Right atrium auricular region (tissue), 2 donors: Measurements from ENCODE around the gene LRRC59. TPM values are rescaled to one million over a fixed set of nuclear protein-coding genes. Genes with fewer than 3 reads are reported as not detected.

Experiments
- DNase-seq: peaks from one replicate; pipeline ENCODE4 v3.0.0-alpha.2; 2019; ENCODE audit warnings: low spot score
- H3K27ac ChIP-seq, 2 donors: fragments of 200-600 bp; sonication (generic); 1 replicate in 1 of 2; 2 replicates in 1 of 2; pipeline ENCODE4 v1.5.1; 2016 to 2019
- H3K27me3 ChIP-seq, 2 donors: fragments of 200-600 bp; sonication (generic); one replicate each; pipeline versions ENCODE4 v1.5.1 to v1.6.0; 2017 to 2019
- H3K36me3 ChIP-seq: fragments of 200-600 bp; sonication (generic); one replicate; pipeline ENCODE4 v1.5.1; 2016
- H3K4me1 ChIP-seq, 2 donors: fragments of 200-600 bp; sonication (generic); one replicate each; pipeline versions ENCODE4 v1.5.1 to v1.6.0; 2017 to 2019
- H3K4me3 ChIP-seq, 2 donors: fragments of 200-600 bp; sonication (generic); 1 replicate in 1 of 2; 2 replicates in 1 of 2; pipeline ENCODE4 v1.5.1; 2017 to 2019; ENCODE audit warnings: mild to moderate bottlenecking in 1 of 2, moderate library complexity in 1 of 2
- H3K9me3 ChIP-seq, 2 donors: fragments of 200-600 bp; sonication (generic); one replicate each; pipeline ENCODE4 v1.5.1; 2019
- CTCF ChIP-seq, 2 donors: fragments of 200-600 bp; sonication (generic); IDR thresholded peaks; one replicate each; pipeline ENCODE4 v1.5.1; 2019; ENCODE audit warnings: antibody characterized with exemption in 2 of 2
- total RNA-seq, 2 donors: library from RNA; depleted of rRNA; stranded (reverse); fragments of >200 nt; gene quantifications; one replicate each; pipeline ENCODE4 v1.1.0, GENCODE V29; 2016

Gene LRRC59
- total RNA-seq, 2 donors from 2014 or later = 31.7 to 50.6 TPM

GRCh38 chr17:50355336-50355700, 42.0 kb downstream of the LRRC59 start:
- no peak for DNase-seq
- Histone ChIP-seq H3K27me3 (no peaks in the 10 kb centered on the region), H3K36me3 (peaks cover 62% of the 10 kb centered on the region), H3K4me1 (no peaks in the 10 kb centered on the region), H3K9me3 (no peaks in the 10 kb centered on the region), H3K4me3 (no peak overlapping the region), H3K27ac (no peak overlapping the region)
- TF ChIP-seq CTCF (IDR thresholded peaks at IDR 0.05) = no peak

- no peak for TF ChIP-seq CTCF (IDR thresholded peaks at IDR 0.05)
- Histone ChIP-seq H3K27me3 (no peaks in the 10 kb centered on the region), H3K27ac (no peak overlapping the region), H3K9me3 (no peaks in the 10 kb centered on the region), H3K36me3 (peaks cover 62% of the 10 kb centered on the region), H3K4me3 (no peak overlapping the region), H3K4me1 (no peaks in the 10 kb centered on the region)
- DNase-seq = no peak
Measured at GRCh38 chr17:50354776-50355175, 42.5 kb downstream of the LRRC59 start.

- TF ChIP-seq CTCF (IDR thresholded peaks at IDR 0.05) = no peak
- Histone ChIP-seq H3K27me3 (no peaks in the 10 kb centered on the region), H3K4me3 (no peak overlapping the region), H3K27ac (no peak overlapping the region), H3K36me3 (peaks cover 59% of the 10 kb centered on the region), H3K4me1 (peaks cover 0 to 2% of the 10 kb centered on the region in 2 donors), H3K9me3 (no peaks in the 10 kb centered on the region)
- no peak for DNase-seq
Measured at GRCh38 chr17:50354198-50354597, 43.1 kb downstream of the LRRC59 start.

GRCh38 chr17:50353600-50354195, 43.6 kb downstream of the LRRC59 start:
- no peak overlapping the region for H3K27ac ChIP-seq
- no peak for DNase-seq
- H3K4me1 ChIP-seq = peaks cover 0 to 7% of the 10 kb centered on the region in 2 donors
- H3K36me3 ChIP-seq = peaks cover 54% of the 10 kb centered on the region
- TF ChIP-seq CTCF (IDR thresholded peaks at IDR 0.05) = no peak
- H3K4me3 ChIP-seq = no peak overlapping the region
- no peaks in the 10 kb centered on the region for H3K27me3 ChIP-seq
- H3K9me3 ChIP-seq = no peaks in the 10 kb centered on the region

- peaks cover 0 to 14% of the 10 kb centered on the region in 2 donors for H3K4me1 ChIP-seq
- no peaks in the 10 kb centered on the region for H3K9me3 ChIP-seq
- no peak for DNase-seq
- no peak overlapping the region for H3K27ac ChIP-seq
- peaks cover 46% of the 10 kb centered on the region for H3K36me3 ChIP-seq
- H3K27me3 ChIP-seq = no peaks in the 10 kb centered on the region
- no peak for TF ChIP-seq CTCF (IDR thresholded peaks at IDR 0.05)
- no peak overlapping the region for H3K4me3 ChIP-seq
Measured at GRCh38 chr17:50352693-50353599, 44.4 kb downstream of the LRRC59 start.
